HG03439 (cell line): Measurements from ENCODE around the gene KIRREL1.

ENCODE experiments used
- ATAC-seq: cut with Tn5 transposase; IDR thresholded peaks from one replicate; pipeline ENCODE4 v1.9.1; 2021; ENCODE audit warnings: mild to moderate bottlenecking, moderate library complexity; ENCODE audit not compliant: unreplicated experiment

Gene KIRREL1

DNA sequence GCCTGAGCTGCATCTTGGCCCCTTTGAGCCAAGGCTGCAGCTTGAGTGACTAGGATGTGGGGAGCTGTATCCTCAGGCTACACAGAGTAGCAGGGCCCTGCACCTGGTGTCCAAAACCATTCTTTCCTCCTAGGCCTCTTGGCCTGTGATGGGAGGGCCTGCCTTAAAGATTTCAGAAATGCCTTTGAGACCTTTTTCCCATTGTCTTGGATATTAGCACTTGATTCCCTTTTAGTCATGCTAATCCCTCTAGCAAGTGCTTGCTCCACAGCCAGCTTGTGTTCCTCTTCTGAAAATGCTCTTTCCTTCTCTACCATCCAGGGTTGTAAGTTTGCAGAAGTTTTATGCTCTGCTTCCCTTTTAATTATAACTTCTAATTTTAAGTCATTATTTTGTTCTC lies 21.7 kb upstream of the KIRREL1 start:
- ATAC-seq, result no peak

DNA sequence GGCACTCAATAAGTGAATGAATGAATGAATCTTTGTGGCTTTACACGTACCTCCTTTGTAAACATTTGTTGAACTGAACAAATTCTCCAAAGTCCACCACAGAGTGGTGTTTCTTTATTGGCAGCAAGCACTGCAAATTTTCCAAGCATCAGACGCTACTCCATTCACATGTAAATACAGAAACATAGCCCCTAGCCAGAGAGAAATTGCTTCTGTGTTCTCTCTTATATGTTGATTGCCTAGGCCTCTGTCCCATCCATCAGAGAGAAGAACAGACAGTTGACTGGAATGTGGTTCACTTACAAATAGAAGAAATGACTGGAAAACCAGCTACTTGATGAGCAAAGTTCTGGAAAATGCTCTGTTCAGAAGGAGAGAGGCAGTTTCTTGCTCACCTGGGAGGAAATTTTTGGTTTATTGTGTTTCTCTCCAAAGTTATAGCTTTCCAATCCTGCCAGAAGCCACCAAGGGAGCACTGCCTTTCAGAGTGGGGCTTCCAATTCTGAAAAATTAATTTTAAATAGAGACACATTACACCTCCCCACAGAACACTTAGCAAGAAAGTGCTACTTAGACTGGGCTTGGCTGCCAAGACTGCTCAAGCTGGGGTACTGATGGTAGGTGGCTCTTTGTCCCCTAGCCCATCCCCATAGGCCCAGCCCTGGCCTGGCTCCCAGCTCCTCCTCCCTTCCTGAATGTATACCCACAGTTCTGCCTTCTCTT lies 18.1 kb upstream of the KIRREL1 start:
- ATAC-seq, result no peak

DNA sequence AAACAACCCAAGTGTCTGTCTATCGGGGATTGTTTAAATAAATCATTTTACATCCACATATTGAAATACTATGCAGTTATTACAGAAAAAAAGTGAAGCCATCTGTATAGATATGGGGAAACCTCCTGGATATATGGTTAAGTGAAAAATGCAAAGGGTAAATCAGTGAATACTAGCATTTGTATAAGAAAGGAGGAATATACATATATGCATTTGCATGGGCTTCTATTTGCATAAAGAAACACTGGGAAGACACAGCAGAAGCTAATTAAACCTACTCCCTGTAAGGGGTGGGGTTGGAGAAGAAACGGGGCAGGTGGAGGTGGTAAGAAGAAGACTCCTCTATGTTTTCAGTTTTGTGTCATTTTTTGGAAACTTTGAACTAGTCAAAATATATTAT lies 16.6 kb upstream of the KIRREL1 start:
- no peak for ATAC-seq

DNA sequence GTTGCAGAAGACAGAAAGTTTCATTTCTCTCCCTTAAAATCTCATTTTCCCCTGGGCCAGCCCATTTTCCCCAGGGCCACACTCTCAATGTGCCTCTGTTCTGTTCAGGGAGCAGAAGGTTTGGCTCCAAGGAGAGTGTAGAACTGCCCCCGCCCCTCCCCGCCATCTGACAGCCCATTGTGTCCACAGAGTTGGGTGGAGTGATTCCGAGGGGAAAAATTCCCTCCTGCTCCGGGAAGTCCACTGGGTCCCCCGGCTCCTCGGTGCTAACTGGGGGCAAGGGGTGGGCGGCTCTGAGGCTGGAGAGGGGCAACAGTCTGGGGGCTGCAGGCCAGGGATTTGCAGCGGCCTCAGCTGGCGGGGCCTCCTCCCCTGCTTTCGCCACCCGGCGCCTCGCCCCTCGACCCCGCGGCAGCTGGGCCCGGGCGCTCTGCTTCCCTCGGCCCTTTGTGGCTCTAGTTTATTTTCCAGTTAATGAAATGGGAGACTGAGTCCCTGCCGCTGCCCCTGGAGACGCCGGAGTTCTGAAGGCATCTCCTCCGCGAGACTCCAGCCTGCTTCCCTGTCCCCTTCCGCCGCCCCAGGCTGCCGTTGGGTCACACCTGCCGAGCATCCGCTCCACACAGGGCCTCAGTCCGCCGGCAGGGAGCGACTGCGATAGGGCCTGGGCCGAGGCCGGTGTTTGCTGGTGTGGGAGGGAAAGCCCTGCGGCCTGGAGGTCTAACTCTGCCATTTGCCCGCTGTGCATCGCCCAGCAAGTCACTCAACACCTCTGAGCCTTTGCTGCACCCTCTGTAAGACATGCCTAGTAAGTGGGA lies 14.7 kb upstream of the KIRREL1 start:
- no peak for ATAC-seq

DNA sequence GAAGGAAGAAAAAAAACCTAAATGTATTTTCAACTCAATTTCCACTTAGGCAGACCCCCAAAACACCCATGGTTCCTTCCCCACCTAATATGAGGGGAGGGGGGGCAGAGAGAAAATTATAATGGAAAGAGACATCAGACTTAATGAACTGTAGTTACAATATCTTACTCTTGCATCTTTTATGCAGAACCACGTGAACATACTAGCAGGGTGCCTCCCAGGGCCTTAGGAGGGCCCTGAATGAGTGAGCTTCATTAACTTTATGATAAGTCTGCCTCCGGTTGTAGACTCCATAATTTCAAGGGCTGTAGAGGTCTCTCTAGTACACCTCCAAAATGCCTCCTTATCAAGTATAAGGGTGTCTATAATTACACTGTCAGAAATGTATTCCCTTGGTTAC lies 11.3 kb upstream of the KIRREL1 start:
- ATAC-seq, result no peak

DNA sequence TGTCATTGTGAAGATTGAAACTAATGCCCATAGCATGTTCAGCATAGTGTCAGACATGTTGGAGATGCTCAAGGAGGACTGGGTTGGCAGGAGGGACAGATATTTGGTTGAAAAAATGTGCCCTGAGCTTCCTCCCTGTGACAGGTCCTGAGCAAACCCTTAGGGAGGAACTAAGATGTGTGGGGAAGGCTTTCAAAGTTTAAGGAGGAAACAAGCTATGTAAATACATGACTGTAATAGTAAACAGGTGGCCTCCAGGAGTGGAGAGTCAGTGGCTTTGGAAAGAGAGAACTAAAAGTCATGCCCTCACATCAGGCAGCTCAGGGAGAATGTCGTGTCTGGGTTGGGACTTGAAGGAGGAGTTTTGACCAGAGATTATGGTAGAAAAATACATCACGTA lies 9.7 kb upstream of the KIRREL1 start:
- no peak for ATAC-seq

DNA sequence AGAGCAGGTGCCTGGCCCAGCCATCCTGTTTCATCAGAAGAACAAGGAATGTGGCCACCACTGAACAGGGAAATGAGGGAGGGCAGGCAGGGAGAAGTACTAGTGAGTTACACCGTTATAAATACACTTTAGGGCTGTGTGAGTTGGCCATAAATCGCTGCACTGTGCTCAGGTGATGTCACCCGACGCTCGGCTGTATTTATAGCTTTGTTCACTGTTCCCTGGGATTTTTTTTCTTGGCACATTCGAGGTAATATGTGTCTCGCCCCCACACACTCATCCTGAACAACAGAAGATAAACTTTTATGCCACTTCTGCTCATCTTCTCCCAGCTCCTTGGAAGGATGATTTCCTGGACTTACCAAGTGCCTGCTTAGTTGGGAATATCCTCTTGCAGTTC lies 9.0 kb upstream of the KIRREL1 start:
- ATAC-seq, result no peak

DNA sequence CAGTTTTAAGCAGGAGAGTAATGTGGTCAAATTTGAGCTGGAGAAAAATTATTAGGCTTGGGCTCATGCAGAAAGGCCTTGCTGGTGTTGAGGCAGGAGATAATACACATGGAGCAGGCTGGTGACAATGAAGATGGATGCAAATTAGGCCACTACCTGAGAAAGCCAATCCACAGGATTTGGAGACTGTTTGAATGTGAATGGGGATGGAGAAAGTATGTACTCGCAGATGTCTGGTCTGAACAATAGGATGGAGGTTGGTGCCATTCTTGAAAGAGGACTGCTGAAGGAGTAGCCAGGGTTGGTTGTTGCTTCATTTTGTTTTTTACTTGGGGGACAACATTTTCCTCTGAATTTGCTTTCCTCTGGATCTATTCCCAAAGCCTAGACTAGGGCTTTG lies 8.0 kb upstream of the KIRREL1 start:
- ATAC-seq, result no peak

DNA sequence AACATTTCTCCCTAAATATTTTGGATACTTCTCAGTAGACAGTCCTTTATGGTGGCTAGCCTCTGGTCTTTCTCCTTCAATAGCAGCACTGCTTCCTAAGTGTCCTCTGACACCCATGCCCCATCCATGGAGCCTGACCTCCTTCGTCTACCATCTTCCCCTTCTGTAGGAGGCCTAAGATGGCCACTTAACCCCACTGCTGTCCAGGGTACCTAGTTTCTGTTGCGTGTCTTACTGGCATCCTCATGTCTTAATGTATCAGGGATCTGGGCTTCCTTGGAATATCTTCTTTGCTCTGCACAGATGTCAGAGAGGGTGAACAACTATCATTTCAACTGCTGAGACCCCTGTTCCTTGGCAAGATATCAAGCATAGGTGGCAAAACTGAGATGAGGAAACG lies 5.4 kb upstream of the KIRREL1 start:
- ATAC-seq, result no peak

DNA sequence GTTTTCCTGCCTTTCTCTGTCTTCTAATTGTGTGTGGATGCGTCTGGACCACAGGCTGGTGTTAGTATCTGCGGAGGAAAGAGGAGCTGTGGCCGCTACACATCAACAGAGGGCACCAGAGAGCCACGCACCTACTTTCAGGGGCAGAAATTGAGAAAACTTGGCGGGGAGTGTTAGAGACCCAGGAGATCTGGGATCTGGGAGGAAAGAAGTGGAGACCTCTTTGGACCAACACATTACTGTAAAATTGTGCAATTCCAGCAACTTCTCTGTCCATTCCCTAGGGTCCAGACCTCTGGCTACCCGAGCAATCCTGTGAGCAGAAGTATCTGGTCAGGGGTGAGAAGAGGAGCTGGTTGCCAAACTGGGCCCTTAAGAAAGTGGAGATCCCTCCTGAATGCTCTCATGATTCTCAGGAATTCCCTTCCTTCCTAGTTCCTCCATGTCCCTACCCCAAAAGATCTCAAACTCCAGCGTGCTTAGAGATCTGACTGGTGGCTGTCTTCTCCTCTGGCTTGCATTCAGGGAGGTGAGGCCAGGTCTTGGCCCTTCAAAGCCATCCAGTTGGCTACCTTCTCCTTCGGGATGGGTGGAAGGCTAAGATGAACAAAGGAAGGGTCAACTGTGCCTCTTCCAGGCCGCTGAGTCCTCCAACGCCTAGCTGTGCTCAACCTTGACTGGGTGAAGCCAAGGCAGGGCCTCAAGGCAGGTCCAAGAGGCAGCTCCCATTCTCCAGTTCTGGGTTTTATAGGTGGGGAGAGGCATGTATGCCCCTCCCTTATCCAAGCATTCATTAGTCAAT lies 1.2 kb upstream of the KIRREL1 start:
- ATAC-seq, result no peak

DNA sequence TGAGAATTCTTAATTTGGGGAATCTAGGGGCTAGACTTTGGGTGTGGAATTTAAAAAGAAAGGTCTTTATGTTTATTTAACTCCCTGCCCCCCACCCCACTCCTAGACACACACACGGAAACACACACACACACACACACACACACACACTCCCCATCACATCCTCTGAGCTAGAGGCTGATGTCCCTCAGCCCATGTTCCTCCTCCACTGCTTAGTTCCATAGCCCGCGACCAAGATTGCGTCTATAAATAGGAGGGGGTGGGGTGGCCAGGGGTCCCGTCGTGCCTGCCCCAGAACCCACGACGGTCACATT lies 655 bp upstream of the KIRREL1 start:
- ATAC-seq, result no peak

DNA sequence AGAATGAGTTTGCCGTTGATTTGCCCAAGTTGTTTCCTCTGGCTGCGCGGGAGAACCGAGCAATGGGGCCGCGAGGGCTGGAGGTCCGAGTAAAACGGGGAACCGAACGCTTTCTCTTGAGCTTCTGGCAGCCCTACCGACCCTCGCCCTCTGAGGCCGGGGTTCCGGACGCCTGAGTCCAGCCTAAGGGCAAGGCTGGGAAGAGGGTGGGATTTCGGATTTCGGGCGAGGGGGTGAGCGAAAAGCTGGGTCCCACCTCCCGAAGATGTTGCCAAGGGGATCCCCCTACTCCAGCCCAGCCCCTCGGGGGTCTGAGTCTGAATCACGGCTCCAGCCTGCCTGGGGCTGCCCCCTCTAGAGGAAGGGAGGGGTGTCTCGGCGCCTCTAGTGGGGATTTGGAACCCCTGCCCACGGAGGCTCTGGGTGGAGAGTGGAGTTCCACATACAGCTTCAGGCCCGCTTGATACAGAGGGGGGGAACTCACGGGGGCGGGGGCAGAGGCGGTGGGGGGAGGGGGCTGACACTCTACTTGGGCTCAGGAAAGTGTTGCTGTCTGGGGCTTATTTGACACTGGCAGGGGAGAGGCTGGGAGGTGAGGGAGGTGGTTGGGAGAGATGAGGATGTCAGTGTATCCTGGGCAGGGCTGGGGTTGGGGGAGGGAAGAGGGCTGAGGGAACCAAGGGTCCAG lies 617 bp downstream of the KIRREL1 start:
- ATAC-seq, result no peak

DNA sequence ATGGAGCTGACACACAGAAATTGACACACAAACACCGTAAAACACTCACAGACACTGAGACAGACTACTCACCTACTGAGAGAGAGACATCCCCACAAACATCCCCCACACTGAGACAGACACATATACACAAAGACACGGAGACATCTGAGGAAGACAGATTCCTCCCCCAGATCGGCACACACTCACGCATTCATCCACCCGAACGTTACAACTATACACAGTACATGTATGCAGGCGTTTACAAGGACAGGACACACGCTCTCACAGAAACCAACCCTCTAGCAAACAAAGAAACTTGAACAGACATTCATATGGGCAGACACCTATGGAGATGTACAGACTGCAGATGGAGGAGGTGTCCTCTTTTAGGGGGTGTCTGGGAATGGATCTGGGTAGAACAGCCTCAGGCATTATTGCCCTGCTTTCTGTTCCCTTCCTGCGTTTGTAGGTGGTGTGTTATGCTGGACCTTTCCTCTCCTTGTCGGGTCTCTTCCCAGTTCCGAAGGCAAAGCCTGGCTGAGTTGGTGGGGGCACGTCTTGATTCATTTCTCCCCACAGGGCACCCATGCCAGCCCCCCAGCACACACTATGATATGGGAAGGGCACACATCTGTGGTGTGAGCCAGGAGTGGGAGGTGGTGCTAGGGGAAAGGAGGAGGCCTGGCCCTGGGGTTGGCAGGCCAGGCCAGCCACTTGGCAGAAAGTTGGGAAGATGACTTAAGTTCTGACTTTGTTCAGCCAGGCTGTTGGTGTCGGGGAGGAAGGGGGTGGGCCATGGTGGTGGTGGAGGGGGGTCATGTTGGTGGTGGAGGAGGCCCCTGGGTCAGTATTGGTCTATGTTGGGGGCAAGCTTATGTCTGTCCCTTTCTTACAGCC lies 1.5 kb downstream of the KIRREL1 start:
- no peak for ATAC-seq

DNA sequence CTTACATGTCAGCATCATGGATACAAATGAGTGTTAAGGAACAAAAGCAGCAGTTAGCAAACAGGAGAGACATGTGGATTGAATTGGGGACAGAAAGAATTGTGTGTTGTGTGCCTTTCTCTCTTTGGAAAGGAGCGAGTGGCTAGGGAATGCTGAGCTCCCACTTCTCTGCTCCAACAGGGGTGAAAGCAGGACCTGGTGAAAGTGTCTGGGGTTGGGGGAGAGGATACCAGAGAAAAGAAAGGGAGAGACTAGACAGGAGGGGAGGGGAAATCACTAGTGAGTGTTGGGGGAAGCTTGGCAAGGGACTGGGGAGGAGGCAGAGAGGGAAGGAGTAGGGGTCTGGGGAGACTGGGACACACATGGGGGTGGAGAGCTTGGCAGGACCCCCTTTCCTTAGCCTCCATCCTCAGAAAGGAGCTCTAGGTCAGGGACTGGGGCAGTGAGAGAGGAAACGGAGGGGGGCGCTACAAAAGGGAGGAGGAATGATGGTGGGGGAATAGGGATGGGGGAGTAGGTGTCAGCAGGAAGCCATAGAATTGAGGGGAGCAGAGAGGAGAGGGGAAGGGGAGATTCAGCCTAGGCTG lies 2.2 kb downstream of the KIRREL1 start:
- no peak for ATAC-seq

DNA sequence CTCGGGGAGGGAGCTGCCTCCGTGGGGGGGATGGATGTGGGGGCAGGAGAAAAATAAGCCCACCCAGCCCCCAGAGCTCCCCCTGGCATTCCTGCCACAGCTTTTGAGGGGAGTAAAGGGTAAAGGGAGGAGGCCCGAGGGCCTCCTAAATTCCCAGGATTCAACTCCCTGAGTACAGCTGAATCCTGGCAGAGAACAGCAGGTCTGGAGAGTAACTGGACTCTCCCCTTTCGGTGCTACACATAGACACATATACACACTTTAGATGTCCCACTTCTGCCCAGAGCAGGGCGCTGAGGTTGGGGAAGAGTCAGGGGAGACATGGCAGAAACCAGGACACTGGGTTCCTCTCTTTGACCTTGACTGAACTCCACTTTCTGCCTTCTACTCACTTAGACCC lies 3.0 kb downstream of the KIRREL1 start:
- no peak for ATAC-seq

DNA sequence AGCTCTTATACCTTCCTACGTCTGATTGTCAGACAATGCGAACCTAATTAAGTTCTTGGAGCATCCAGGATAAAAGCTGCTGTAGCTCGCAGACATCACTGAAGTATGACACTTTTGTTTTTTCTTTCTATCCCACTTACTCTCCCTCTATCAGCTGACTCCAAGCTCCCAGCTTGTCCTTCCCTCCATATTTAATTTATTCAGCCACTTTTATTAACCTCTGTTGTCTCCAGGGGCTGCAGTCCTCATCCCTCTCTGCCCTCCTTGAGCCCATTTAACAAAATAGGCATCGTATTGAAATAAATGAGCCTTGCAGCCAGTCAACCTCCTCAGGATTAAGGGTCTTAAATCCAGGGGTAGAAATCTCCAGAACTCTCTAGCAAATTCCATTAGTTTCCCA lies 7.1 kb downstream of the KIRREL1 start:
- ATAC-seq, result no peak

DNA sequence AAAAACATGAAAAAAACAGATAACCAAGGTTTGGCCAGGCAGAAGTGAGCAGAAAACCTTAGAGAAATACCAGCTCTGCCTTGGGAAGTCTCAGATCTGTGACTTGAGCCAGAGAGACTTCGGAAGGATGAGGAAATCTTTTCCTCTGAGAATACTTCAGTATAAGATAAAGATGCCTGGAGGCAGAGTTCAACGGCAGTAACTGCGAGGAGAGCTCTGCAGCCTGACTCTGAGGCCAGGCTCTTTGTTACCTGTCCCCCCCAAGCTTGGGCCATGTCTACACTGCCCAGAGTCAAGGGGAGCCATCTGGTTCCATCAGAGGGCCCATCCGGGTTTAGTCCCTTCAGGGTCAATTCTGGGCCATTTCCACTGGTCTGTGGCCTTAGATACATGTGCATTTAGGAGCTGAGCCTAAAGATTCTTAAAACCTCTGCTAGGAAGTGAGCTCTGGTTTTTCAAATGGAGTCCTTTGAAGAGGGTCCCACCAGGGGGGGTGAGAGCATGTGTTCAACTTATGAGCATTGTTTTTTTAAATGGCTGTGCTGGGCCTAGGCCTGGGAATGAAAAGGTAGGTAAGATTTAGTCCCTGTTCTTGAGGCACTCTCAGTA lies 8.7 kb downstream of the KIRREL1 start:
- ATAC-seq, result no peak

DNA sequence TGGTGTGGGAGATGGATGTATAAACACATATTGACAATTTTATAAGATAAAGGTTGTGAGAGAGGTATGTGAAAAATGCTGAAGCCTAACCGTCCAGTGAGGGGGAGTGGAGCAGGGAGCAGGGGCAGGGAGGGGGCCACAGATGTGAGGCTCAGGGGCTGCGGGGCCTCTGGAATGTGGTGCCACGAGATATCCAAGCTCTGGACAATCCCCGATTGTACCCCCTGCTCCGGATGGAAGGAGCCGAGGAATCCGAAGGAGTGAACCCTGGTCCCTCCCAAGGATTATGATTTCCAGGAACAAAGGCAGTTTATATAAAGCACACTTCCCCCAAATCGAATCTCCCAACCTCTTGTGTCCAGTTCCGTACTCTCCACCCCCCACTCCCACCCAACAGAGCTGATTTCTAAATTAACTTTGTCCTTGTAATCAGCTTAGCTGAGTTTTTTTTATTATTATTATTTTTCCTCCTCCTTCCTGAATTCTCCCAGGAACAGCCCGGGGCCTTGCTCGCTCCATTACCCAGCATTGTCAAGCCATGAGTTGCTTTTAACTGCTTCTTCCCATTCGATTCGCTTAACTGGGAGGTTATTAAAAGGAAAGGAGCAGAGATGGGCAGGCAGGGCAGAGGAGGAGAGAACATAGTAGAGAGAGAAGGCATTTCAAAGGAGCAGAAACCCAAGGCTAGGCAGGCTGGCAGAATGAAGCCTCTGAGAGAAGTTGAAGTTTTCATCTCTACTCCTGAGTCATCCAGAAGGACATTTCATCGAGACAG lies 9.4 kb downstream of the KIRREL1 start:
- no peak for ATAC-seq

DNA sequence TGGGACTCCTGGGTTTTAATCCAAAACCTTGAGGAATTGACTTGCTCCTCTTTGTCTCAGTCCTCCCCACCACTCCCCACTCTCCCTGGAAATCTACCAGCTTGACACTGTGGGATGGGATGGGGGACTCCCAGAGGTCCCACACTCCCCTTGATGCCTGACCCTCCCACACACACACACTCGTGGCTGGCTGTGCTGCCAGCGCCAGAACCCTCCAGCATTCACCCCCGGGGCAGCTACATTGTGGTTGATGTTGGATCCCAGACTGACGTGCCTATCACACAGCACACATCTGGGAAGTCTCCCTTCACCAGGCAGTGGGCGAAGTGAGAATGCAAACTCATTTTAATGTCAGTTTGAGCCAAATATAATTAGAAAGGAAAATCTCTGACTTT lies 10.0 kb downstream of the KIRREL1 start:
- ATAC-seq, result no peak
